Suppressor macrophage (primary cell): ENCODE measurements around the gene YRDC.
"Not testable (repeated sequence)": the region's sequence is repeated elsewhere in the genome, so short reads cannot be mapped to it uniquely, and the experiment has no call there.

Experiments used
- DNase-seq, 4 experiments: peaks; one replicate each; pipeline ENCODE4 v3.0.0-alpha.2; 2020 to 2022

YRDC gene

DNA sequence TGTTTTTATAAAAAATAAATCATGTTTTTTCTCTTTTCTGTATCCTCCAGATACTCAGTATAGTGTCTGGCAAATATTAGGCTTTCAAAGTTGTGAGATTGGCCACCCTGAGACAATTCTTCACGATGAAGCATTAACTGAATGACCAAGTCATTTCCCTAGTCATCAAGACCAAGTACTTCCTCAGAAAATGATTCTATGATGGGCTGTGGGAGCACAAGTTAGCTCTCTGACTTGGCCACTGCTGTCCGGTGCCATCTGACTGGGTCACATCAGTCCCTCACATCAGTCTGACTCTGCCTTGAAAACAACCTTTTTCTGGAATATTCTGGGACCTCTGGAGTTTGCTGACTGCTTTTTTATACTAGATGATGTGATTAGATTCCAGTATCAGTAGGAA is 13.5 kb upstream of the YRDC start:
- peak in 3 of 4 experiments; percentile 36 to 56 (median 47) for DNase-seq

DNA sequence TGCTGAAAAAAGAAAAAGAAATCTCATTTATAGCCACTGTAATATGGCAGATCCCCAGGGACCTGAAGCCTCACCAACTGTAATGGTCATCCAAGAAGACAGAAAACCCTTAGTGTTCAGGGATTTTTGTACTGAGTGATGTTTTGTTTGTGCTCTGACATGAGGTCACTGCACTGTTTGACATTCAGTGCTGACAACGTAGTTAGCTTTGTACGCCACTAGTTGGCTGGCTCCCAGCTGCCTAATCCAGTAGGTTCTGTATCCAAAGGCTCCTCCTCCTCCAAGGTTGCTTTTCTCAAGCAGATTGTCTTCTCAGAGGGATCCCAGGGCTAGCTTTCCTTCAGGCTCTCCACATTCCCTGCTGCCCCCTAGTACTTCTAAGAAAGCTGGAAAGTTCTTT is 9.5 kb upstream of the YRDC start:
- no peak for DNase-seq

DNA sequence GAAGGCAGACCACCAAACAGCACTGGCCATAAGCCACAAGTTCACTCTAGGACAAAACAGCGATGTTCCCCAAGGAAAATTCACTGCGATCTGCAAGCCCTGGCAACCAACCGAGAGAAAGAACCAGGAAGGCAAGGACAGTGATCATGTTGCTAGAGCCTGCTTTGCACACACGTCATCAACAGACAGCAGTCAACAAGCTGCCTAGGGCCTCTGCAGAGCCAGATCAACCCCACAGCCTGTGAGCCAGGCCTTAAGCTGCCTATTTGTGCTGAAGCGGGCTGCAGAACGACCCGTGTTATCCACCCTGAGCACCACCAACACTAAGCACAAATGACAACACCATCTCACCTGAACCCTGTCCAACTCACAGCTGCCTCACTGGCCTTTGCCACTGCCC is 6.2 kb upstream of the YRDC start:
- no peak for DNase-seq

DNA sequence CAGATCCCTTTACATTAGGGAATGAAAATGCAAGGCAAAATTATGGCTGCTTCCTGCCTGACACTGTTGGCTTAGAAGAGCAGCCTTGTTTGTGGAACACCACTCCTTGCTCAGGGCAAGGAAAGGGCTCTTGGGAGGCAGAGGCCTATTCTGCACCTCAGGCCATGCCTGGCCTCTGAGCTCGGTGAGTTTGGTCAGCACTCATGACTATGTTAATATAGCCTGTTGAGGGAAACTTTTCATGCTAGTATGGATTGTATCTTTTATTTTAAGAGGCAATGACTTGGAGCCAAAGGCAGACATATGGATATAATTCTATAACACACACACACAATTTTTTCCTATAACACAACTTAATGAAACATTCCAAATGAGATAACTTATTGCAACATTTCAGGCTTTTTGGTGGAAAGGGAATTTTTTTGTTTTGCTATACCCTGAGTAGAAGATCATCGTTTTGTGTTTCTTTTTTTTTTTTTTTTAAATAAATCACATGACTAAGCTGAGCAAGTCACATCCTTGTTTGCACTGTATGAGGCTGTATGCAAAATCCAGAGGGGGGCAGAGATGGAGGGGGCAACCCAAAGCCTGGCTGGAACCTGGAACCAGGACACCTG is 5.6 kb upstream of the YRDC start:
- no peak for DNase-seq

DNA sequence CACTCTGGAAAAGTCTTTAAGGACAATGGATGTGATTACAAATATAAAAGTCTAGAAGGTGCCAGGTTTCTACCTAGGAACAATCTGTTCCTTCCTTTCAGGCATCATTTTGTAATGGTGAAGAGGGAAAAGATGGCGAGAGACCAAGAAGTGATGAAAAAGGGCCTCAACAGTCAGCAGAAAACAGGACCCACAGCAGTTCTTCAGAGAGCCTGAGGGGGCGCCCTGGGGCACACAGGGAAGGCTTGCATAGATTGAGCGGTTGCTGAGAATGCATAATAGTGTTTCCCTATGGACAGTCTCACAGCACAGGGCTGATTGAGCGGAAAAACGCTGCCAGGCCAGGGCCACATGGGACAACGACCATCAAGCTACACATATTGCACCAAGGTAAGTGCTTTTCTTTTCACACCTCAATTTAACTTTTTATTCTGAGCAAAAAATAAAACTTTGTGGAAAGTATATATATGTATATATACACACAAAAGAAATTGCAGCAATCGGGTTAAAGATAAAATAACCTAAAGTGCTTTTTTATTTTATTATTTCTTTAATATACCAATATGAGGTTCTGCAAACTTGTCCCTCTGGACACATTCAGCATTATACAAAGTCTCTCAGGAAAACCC is 3.1 kb upstream of the YRDC start:
- peak; percentile 85 to 88 (median 86) for DNase-seq

DNA sequence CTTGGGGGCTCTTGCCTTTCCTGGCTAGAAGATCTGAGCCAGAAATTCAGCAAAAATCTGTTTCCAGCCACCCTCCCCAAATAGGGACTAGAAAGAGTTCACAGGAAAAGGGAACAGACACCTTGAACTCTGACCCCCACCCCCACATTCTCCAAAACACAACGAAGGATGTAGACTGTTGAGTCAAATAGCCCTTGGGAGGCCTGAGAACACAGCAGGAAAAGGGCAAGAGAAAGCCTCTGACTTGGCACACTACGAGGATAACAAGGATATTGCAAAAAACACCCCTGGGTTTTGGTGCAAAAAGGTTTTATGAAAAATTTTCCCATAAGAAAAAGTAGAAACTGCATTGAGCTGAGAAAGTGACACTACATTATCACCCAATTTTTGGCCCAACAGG is 1.9 kb upstream of the YRDC start:
- peak in 3 of 4 experiments; percentile 29 to 52 (median 40) for DNase-seq

DNA sequence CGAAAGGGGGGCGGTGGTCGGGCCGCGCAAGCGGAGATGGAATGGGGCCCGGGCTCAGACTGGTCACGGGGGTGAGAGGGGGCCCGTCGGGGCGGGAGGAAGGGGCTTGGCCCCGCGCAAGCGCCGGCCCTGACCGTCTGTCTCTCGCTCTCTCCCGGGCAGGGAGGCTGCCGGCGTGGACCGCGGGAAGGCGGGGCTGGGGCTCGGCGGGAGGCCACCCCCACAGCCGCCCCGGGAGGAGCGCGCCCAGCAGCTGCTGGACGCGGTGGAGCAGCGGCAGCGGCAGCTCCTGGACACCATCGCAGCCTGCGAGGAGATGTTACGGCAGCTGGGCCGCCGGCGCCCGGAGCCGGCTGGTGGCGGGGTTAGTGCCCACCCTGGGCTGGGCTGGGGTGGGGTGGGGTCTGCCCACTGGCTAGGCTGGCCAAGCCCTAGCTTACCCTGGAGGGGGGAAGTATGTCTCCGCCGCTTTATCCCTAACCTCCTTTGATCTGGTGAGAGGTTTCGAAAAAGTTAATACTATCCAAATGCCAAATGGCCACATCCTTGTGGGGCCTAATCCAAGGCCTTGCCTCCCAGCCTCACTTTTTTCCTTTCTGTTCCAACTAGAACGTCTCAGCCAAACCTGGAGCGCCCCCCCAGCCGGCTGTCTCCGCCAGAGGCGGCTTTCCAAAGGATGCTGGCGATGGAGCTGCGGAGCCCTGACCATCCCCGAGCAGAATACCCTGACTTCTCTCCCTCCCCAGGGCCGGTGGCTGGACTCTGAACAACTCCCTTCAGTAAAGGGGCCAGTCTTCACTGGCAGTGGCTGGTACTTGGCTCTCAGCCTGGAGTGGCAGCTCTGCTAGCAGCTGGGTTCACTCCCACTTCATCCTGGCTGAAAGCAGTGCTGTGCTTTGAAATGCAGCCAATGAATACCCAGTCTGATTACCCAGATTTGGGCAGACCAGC is 636 bp upstream of the YRDC start:
- DNase-seq, result peak; percentile 66 to 88 (median 80)

DNA sequence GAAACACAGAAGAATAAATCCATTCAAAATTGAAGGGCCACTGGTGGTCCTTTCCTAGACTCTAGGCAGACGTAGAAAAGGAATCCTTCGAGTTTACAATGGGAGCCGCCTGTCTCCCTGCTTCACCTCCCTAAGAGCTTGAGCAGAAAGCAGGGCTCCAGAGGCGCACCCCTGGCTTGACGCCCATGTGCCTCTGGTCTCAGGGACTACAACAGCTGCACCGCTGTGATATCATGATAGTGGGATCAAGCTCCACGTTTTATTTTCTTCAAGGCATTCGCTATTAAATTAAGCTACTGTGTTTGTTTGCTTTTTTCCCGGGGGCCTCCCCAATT is 821 bp downstream of the YRDC start:
- DNase-seq, result no peak

DNA sequence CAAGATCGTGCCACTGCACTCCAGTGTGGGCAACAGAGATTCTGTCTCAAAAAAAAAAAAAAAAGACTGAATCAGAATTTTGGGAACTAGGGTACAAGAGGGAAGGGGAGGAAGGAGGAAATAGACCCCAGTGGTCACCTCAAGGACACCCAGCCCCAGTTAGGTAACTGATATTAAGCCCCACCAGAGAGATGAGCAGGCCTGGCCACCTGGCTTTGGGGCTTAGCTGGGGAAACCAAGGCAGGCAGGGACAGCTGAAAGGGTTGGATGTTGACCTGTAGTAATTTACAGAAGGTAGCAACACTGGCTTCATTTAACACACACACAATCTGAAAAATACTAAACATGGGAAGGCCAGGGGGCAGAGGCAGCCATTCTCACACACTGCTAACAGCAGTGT is 5.6 kb downstream of the YRDC start:
- DNase-seq, result no peak

DNA sequence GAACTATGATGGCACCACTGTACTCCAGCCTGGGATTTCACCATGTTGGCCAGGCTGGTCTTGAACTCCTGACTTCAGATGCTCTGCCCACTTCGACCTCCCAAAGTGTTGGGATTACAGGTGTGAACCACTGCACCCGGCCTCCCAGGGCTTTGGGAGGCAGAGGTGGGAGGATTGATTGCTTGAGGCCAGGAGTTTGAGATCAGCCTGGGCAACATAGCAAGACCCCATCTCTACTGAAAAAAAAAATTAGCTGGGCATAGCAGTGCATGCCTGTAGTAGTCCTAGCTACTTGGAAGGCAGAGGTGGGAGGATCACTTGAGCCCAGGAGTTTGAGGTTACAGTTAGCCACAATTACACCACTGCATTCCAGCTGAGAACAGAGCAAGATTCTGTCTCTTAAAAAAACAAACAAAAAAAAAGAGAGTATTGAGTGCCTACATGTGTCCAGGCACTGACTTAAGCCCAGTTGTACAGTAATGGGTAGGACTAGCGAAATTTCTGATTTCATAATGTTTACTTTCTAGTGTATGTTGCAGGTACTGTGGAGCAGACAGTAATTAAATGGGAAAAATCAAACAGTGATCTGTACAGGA is 10.2 kb downstream of the YRDC start:
- DNase-seq, result no peak

DNA sequence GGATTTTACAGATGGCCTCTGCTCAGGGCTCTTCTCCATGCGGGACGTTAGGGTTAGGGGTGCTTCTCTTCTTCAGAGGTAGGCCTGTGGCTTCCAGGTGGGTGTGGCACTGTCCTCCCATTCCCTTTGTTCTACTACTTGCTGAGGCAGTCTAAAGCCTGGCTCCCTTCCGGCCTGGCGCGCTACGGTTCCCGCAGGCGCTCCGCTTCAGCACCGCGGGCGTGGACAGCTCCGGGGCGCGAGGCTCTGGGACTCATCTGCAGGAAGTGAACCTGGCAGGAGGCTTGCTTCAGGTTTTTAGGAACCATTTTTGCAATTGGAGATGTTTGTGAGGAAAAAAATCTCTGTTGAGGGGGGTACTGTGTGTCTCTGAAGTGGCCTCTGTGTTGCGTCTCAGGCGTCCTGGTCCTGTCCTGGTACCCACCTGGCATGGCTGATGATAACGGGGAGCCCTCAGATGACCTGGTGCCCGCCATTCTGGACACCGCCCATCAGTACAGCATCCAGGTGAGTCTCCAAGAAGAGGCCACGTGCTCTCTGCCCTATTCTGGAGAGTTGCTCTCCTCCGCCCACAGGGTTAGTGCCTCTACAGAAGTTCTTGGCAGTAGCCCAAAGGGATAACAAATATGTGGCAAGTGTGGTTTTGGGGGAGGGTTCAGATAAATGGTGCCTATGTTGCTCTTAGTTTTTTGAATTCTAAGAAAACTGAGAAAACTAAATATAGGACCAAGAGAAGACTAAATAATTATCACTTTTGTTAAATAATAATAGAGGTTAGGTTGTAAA is 12.5 kb downstream of the YRDC start:
- DNase-seq, result peak; percentile 54 to 81 (median 64)

DNA sequence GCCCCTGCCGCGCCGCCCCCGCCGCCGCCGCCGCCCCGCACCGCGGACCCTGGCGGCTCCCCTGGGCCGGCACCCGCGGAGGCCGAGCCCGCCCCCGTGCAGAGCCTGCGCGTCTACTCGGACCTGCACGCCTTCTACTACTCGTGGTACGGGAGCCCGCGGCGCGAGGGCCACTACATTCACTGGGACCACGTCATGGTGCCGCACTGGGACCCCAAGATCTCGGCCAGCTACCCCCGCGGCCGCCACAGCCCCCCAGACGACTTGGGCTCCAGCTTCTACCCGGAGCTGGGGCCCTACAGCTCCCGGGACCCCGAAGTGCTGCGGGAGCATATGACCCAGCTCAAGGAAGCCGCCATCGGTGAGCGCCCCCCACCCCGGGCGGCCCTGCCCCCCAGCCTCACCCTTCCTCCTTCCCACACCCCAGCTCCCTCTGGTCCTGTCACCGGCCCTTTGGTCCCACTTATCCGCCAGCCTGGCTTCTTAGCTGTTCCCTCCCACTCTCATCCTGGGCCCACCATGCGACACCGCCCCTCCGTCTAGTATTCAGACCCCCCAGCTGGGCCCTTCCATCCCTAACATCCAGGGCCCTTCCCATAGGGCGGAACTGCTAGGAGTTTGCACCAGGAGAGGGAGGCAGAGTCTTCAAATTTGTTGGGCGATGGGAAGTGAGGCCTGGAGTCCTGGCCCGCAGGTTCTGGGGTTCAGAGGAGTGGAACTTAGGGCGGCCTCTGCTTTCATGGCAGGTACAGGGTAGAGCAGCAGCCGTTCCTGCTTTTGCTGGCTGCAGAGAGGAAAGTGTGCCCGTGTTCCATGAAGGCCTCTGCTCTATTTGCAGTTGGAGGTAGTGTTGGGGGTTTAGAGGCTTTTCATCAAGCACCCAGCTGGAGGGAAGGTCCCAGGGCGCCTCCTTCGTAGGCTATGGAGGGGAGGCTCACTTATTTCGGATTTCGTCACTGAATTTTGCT is 13.4 kb downstream of the YRDC start:
- DNase-seq, result peak in 2 of 4 experiments; percentile 12 to 17

DNA sequence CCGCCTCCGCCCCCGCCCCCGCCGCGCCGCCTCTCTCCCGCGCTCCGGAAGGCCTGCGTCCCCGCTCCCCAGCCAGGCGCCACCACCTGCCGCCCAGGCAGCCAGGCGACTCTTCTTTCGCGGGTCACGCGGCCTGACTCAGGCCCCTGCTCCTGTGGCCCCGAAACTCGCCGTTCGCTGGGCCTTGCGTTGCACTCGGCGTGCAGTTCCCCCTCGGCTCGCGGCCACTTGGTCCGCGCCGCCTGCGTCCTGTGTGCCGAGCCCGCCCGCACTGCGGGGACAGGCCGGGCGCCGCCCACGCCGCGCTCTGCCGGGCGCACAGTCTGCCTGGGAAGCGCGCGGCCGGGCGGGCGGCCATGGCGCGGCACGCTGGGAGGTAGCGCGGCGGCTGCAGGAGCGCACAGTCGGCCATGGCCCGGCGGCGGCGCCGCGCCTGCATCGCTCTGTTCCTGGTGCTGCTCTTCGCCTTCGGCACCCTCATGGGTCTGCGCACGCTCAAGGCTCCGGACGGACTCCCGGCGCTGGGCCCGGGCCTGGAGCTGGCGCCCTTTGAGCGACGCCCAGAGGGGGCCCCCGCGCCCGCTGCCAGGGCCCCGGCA is 14.1 kb downstream of the YRDC start, which contains the start of gene MANEAL:
Gene MANEAL (plus strand): TSS at position 75 of the 599 bp plus-strand sequence. CDS start 336 bp downstream, at position 411.
- DNase-seq, result peak; percentile 68 to 88 (median 80)

DNA sequence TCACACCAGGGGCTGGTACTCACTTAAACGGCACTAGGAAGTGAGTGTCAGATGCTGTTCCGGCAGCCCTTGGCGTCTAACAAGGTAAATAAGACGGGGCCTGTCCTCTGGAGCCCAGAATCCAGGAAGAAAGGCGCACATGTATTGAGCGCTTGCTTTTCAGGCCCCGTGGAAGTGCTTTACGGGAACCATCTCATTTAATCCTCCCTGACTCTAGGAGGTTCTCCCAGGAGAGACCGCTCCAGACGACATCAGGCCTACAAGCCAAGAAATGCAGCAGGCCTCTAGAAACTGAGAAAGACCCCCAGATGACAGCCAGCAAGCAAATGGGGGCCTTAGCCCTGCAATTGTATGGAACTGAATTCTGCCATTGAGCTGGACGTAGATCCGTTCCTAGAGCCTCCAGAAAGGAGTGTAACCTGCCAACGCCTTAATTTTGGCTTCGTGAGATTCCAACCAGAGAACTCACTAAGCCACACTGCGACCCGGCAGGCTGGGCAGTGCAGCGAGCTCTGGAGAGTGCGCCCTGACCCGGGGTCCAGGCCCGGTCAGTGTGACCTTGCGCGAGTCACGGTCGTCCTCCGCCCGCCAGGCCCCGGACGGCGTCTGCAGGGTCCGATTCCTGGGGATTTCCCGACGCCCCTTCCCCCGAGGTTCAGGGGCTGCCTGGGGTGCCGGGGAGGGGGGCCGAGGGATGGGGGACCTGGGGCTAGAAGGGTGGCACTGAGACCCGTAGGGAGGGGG is 14.9 kb downstream of the YRDC start:
- DNase-seq, result no peak

DNA sequence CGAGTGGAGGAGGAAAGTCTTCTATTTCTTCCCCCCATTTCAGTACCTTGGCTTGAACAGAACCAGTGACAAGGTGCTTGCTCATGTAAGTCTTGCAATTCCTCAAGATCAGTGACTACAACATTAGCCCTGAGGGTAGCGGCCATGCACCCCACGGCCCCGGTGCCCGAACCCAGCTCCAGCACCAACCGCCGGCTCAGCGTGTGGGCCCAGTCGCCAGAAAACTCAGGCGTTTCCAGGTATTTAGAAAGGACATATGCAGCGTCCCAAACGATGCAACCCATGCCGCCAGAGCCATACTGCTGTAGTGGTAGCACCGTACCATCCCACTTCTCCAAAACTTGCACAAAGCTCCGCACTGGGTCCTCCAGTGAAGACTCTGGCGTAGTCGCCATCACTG is 25.5 kb downstream of the YRDC start:
- DNase-seq, result no peak

DNA sequence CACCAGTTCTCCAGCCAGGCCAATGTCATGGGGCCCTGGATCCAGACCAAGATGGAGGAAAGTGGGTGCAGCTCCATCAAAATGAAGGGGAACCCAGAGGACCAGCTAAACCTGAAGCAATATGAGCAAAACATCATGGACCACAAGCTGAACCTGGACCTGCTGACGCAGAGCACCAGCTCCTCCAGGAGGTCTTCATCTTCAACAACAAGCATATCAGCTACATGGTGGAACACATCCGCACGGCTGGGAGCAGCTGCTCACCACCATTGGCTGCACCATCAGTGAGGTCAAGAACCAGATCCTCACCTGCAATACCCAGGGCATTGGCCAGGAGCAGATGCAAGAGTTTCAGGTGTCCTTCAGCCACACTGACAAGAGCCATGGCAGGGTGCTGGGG is 29.4 kb downstream of the YRDC start:
- no peak for DNase-seq

DNA sequence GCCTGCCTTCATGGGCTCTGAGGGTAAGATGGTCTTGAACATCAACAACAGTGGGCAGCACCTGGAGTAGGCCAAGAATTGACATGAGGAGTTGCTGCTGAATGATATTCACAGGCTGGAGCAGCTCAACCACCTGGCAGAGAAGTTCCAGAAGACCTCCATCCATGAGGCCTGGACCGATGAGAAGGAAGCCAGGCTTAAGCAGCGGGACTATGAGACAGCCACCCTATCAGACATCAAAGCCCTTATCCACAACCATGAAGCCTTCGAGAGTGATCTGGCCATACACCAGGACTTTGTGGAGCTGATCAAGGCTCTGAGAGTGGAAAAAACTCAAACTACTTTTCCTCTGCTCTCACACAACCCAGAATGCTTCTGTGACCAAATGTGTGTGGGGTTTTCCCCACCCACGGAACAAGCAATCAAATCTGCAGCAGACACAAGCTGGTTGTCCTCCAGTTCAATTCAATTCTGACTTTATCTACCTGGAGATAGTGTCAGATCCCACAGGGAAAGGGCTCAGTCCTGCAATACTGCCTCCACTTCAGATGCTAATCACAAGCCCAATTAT is 31.0 kb downstream of the YRDC start:
- DNase-seq, result no peak

DNA sequence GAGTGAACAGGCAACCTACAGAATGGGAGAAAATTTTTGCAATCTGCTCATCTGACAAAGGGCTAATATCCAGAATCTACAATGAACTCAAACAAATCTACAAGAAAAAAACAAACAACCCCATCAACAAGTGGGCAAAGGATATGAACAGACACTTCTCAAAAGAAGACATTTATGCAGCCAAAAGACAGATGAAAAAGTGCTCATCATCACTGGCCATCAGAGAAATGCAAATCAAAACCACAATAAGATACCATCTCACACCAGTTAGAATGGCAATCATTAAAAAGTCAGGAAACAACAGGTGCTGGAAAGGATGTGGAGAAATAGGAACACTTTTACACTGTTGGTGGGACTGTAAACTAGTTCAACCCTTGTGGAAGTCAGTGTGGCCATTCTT is 36.6 kb downstream of the YRDC start:
- not testable (repeated sequence) for DNase-seq

DNA sequence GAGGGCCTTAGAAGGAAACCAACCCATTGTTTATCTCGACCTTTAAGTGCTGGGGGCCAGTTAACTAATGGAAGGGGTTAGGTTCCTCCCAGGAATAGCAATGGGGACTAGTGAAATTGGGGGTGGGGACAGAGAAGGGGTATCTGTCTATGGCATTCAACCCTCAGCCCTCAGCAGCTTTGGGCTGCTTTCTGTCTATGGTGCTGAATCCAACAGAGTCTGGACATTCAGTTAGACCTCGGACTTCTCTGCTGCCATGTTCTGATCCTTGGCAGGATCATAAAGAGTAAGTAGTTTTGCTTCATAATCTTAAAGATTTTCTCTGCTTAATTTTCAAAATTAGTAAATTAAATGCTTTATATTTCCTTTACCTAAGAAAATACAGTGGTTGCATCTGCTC is 40.5 kb downstream of the YRDC start:
- no peak for DNase-seq
